SH-SY5Y (cell line): Measurements from ENCODE around the gene KCNQ4.

Source experiments
- GATA2 ChIP-seq: IDR thresholded peaks from 2 replicates; pipeline ENCODE4 v1.6.1; 2011; ENCODE audit warnings: mild to moderate bottlenecking, low read depth, low read length
- GATA3 ChIP-seq: IDR thresholded peaks from 2 replicates; pipeline ENCODE4 v1.6.1; 2011; ENCODE audit warnings: low read depth, mild to moderate bottlenecking, low read length, moderate library complexity

DNA sequence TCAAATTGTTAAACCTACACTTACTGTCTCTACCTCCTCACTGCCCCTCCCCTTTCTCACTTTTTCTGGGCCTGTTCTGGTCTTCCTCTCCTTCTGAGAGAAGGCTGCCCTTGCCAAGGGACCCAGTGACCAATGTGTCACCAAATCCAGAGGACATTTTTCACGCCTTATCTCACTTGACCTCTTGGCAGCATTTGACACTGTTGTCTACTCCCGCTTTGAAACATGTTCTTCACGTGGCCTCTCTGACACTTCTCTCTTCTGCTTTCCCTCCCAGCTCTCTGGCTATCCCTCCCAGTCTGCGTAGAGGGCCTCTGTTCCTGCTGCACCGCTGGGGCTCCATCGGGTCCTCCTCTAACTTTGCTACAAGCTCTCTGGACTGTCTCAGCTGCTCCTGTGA is 25.3 kb downstream of the KCNQ4 start:
- TF ChIP-seq GATA3: no peak
- no peak for TF ChIP-seq GATA2
